Neural progenitor cell (in vitro differentiated cells): ENCODE data around the gene STK10. TPM values are rescaled to one million over a fixed set of nuclear protein-coding genes. Genes with fewer than 3 reads are reported as not detected.

Experiments used
- DNase-seq: peaks from one replicate; pipeline ENCODE4 v3.0.0-alpha.2; 2016; ENCODE audit warnings: low spot score
- H2AFZ ChIP-seq: fragments of 200-600 bp; sonication (generic); replicated peaks from 2 replicates; pipeline ENCODE4 v1.6.1; 2016; ENCODE audit warnings: antibody characterized with exemption
- H3F3A ChIP-seq: fragments of 200-600 bp; sonication (generic); 2 replicates; pipeline ENCODE4 v1.6.1; 2016; ENCODE audit warnings: antibody characterized with exemption, low read depth
- H3K27ac ChIP-seq: fragments of 200-600 bp; sonication (generic); 2 replicates; pipeline ENCODE4 v1.5.1; 2016; ENCODE audit warnings: mild to moderate bottlenecking
- H3K27me3 ChIP-seq: fragments of 200-600 bp; sonication (generic); 2 replicates; pipeline ENCODE4 v1.6.1; 2016; ENCODE audit warnings: mild to moderate bottlenecking, moderate library complexity
- H3K36me3 ChIP-seq: fragments of 200-600 bp; sonication (generic); 2 replicates; pipeline ENCODE4 v1.5.1; 2016
- H3K4me1 ChIP-seq: fragments of 200-600 bp; sonication (generic); 2 replicates; pipeline ENCODE4 v1.6.1; 2016; ENCODE audit warnings: mixed run types
- H3K4me2 ChIP-seq: fragments of 200-600 bp; sonication (generic); 2 replicates; pipeline ENCODE4 v1.6.1; 2016
- H3K4me3 ChIP-seq: fragments of 200-600 bp; sonication (generic); 2 replicates; pipeline ENCODE4 v1.5.1; 2016
- H3K79me2 ChIP-seq: fragments of 200-600 bp; sonication (generic); 2 replicates; pipeline ENCODE4 v1.6.1; 2016; ENCODE audit warnings: low read depth
- H3K9ac ChIP-seq: fragments of 200-600 bp; sonication (generic); 2 replicates; pipeline ENCODE4 v1.6.1; 2016
- H3K9me3 ChIP-seq: fragments of 200-600 bp; sonication (generic); 2 replicates; pipeline ENCODE4 v1.5.1; 2016; ENCODE audit warnings: low read depth
- H4K20me1 ChIP-seq: fragments of 200-600 bp; sonication (generic); 2 replicates; pipeline ENCODE4 v1.6.1; 2016; ENCODE audit warnings: low read depth
- H3K27ac Mint-ChIP-seq: 3 replicates; pipeline ENCODE4 v1.8.0; 2021; ENCODE audit warnings: mixed read lengths
- H3K27me3 Mint-ChIP-seq: 2 replicates; pipeline ENCODE4 v1.8.0; 2022; ENCODE audit warnings: low read depth, mild to moderate bottlenecking, inconsistent platforms, moderate library complexity, mixed read lengths; ENCODE audit not compliant: insufficient read depth
- H3K36me3 Mint-ChIP-seq: 3 replicates; pipeline ENCODE4 v1.8.0; 2021; ENCODE audit warnings: mixed read lengths
- H3K4me1 Mint-ChIP-seq: 3 replicates; pipeline ENCODE4 v1.8.0; 2021; ENCODE audit warnings: mixed read lengths
- H3K4me3 Mint-ChIP-seq: 3 replicates; pipeline ENCODE4 v1.8.0; 2021; ENCODE audit warnings: mild to moderate bottlenecking, moderate library complexity, mixed read lengths
- H3K9me3 Mint-ChIP-seq: 3 replicates; pipeline ENCODE4 v1.8.0; 2020; ENCODE audit warnings: mixed read lengths
- EZH2 ChIP-seq: fragments of 200-600 bp; sonication (generic); IDR thresholded peaks from 2 replicates; pipeline ENCODE4 v1.6.1; 2017; ENCODE audit warnings: antibody characterized with exemption, mild to moderate bottlenecking, moderate library complexity
- EZH2phosphoT487 ChIP-seq: fragments of 200-600 bp; sonication (generic); IDR thresholded peaks from 2 replicates; pipeline ENCODE4 v1.6.1; 2017; ENCODE audit warnings: antibody characterized with exemption
- total RNA-seq: library from RNA; depleted of rRNA; stranded (reverse); fragments of >200 nt; gene quantifications from 2 replicates; pipeline ENCODE4 v1.2.3, GENCODE V29; 2015; ENCODE audit warnings: low replicate concordance
- TF ChIP-seq, protein P1 (sequence below): fragments of 200-600 bp; sonication (generic); IDR thresholded peaks from 2 replicates; pipeline ENCODE4 v1.5.1; 2017; ENCODE audit warnings: antibody characterized with exemption, mild to moderate bottlenecking

Gene STK10
- total RNA-seq, 1 donor from 2014 or later, result 4.4 TPM

GRCh38 chr5:172213126-172213525, 25.1 kb upstream of the STK10 start:
- H3K9ac ChIP-seq, result no peak overlapping the region
- no peak overlapping the region for H3K27ac ChIP-seq
- no peak overlapping the region for H2AFZ ChIP-seq
- Mint-ChIP-seq H3K4me1 (no peaks in the 10 kb centered on the region), H3K27ac (no peak overlapping the region), H3K27me3 (no peaks in the 10 kb centered on the region), H3K9me3 (no peaks in the 10 kb centered on the region), H3K36me3 (peaks cover 48% of the 10 kb centered on the region), H3K4me3 (no peak overlapping the region)
- no peak for DNase-seq
- H3K4me2 ChIP-seq, result no peak overlapping the region
- no peak overlapping the region for H3K4me3 ChIP-seq
- peaks cover 12% of the 10 kb centered on the region for H3K36me3 ChIP-seq
- TF ChIP-seq EZH2 (no peak), EZH2phosphoT487 (no peak)
- TF ChIP-seq, protein P1, sequence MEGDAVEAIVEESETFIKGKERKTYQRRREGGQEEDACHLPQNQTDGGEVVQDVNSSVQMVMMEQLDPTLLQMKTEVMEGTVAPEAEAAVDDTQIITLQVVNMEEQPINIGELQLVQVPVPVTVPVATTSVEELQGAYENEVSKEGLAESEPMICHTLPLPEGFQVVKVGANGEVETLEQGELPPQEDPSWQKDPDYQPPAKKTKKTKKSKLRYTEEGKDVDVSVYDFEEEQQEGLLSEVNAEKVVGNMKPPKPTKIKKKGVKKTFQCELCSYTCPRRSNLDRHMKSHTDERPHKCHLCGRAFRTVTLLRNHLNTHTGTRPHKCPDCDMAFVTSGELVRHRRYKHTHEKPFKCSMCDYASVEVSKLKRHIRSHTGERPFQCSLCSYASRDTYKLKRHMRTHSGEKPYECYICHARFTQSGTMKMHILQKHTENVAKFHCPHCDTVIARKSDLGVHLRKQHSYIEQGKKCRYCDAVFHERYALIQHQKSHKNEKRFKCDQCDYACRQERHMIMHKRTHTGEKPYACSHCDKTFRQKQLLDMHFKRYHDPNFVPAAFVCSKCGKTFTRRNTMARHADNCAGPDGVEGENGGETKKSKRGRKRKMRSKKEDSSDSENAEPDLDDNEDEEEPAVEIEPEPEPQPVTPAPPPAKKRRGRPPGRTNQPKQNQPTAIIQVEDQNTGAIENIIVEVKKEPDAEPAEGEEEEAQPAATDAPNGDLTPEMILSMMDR, result no peak
- no peaks in the 10 kb centered on the region for H3K4me1 ChIP-seq
- no peaks in the 10 kb centered on the region for H3K9me3 ChIP-seq
- H3F3A ChIP-seq, result peaks cover 5% of the 10 kb centered on the region
- H4K20me1 ChIP-seq, result peaks cover 7% of the 10 kb centered on the region
- no peaks in the 10 kb centered on the region for H3K27me3 ChIP-seq
- H3K79me2 ChIP-seq, result peaks cover 68% of the 10 kb centered on the region

DNA sequence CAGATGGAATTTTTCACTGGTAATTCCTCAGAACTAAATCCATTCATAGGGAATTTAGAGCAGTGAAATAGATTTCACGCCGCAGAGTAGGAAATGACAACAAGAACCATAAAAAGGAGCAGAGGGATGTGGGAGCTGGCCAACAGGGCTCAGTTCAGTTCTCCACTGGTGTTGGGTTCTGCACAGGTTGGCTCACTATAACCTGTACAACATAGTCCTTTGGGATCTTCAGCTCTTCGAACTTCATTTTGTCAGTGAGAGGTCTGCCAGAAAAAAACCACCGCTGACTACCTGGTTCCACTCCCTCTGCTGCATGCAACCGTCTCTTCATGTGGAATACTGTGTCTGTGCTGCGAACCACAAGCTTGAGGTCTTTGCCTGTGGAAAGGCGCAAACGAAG, 23.7 kb upstream of the STK10 start:
- no peak overlapping the region for H3K9ac ChIP-seq
- no peaks in the 10 kb centered on the region for H3K9me3 ChIP-seq
- no peak overlapping the region for H2AFZ ChIP-seq
- H3K4me1 Mint-ChIP-seq, result no peaks in the 10 kb centered on the region
- TF ChIP-seq EZH2phosphoT487, result no peak
- TF ChIP-seq, protein P1, result no peak
- no peak for TF ChIP-seq EZH2
- no peaks in the 10 kb centered on the region for H3K4me1 ChIP-seq
- H3K27me3 ChIP-seq, result no peaks in the 10 kb centered on the region
- DNase-seq, result no peak
- peaks cover 53% of the 10 kb centered on the region for H3K79me2 ChIP-seq
- peaks cover 12% of the 10 kb centered on the region for H3K36me3 ChIP-seq
- H3K4me2 ChIP-seq, result no peak overlapping the region
- H4K20me1 ChIP-seq, result peaks cover 4% of the 10 kb centered on the region
- H3K36me3 Mint-ChIP-seq, result peaks cover 41% of the 10 kb centered on the region
- H3K27me3 Mint-ChIP-seq, result no peaks in the 10 kb centered on the region
- H3F3A ChIP-seq, result peaks cover 5% of the 10 kb centered on the region
- no peak overlapping the region for H3K27ac ChIP-seq
- no peak overlapping the region for H3K4me3 Mint-ChIP-seq
- no peaks in the 10 kb centered on the region for H3K9me3 Mint-ChIP-seq
- H3K27ac Mint-ChIP-seq, result no peak overlapping the region
- H3K4me3 ChIP-seq, result no peak overlapping the region

GRCh38 chr5:172209714-172210113, 21.7 kb upstream of the STK10 start:
- TF ChIP-seq, protein P1, result no peak
- TF ChIP-seq EZH2, result no peak
- TF ChIP-seq EZH2phosphoT487, result no peak
- Mint-ChIP-seq H3K4me3 (no peak overlapping the region), H3K27me3 (no peaks in the 10 kb centered on the region), H3K4me1 (no peaks in the 10 kb centered on the region), H3K9me3 (no peaks in the 10 kb centered on the region), H3K27ac (no peak overlapping the region), H3K36me3 (peaks cover 32% of the 10 kb centered on the region)
- H3K27me3 ChIP-seq, result no peaks in the 10 kb centered on the region
- DNase-seq, result no peak
- no peak overlapping the region for H3K27ac ChIP-seq
- H3K9me3 ChIP-seq, result no peaks in the 10 kb centered on the region
- peaks cover 34% of the 10 kb centered on the region for H3K79me2 ChIP-seq
- H3F3A ChIP-seq, result peaks cover 17% of the 10 kb centered on the region
- H4K20me1 ChIP-seq, result peaks cover 2% of the 10 kb centered on the region
- H3K4me3 ChIP-seq, result no peak overlapping the region
- H3K4me1 ChIP-seq, result no peaks in the 10 kb centered on the region
- H3K9ac ChIP-seq, result no peak overlapping the region
- H3K4me2 ChIP-seq, result no peak overlapping the region
- H3K36me3 ChIP-seq, result peaks cover 12% of the 10 kb centered on the region
- H2AFZ ChIP-seq, result no peak overlapping the region
